GM06990 (cell line): ENCODE data around the gene SERPINA1.

Experiments
- DNase-seq: peaks from one replicate; pipeline ENCODE4 v3.0.0-alpha.2; 2011; ENCODE audit not compliant: insufficient read length; ENCODE audit errors: extremely low read depth
- H3K27me3 ChIP-seq: replicated peaks from 2 replicates; pipeline ENCODE4 v1.6.0; 2011; ENCODE audit warnings: low read length; ENCODE audit not compliant: control insufficient read depth, insufficient read depth
- H3K36me3 ChIP-seq: 2 replicates; pipeline ENCODE4 v1.5.1; 2011; ENCODE audit warnings: low read length; ENCODE audit not compliant: control insufficient read depth, insufficient read depth
- H3K4me3 ChIP-seq: replicated peaks from 2 replicates; pipeline ENCODE4 v1.5.1; 2011; ENCODE audit warnings: low read depth, mild to moderate bottlenecking, control low read depth, low read length
- CTCF ChIP-seq: IDR thresholded peaks from 2 replicates; pipeline ENCODE4 v1.5.1; 2011; ENCODE audit warnings: low read length, control low read depth, mild to moderate bottlenecking, inconsistent platforms; ENCODE audit not compliant: insufficient read depth, poor library complexity, severe bottlenecking

Gene SERPINA1

GRCh38 chr14:94368243-94368590 lies 20.2 kb downstream of the SERPINA1 start:
- H3K4me3 ChIP-seq: no peak overlapping the region
- no peak for TF ChIP-seq CTCF
- no peaks in the 10 kb centered on the region for H3K27me3 ChIP-seq
- DNase-seq: no peak
- no peaks in the 10 kb centered on the region for H3K36me3 ChIP-seq

- no peak for TF ChIP-seq CTCF
- Histone ChIP-seq H3K27me3 (no peaks in the 10 kb centered on the region), H3K36me3 (no peaks in the 10 kb centered on the region), H3K4me3 (no peak overlapping the region)
- DNase-seq: no peak
These were observed 20.8 kb downstream of the SERPINA1 start for GRCh38 chr14:94367347-94368242.

- H3K4me3 ChIP-seq: no peak within 1 kb of the TSS
- no peaks in the 10 kb centered on the region for H3K36me3 ChIP-seq
- no peaks in the 10 kb centered on the region for H3K27me3 ChIP-seq
- no peak for TF ChIP-seq CTCF
- no peak for DNase-seq
These were observed 22.1 kb downstream of the SERPINA1 start, which contains the start of gene SERPINA2 for GRCh38 chr14:94366146-94366915. Gene SERPINA2, minus strand, starts transcription at chr14:94366698.

- no peak for DNase-seq
- H3K27me3 ChIP-seq: no peaks in the 10 kb centered on the region
- no peak for TF ChIP-seq CTCF
- no peak overlapping the region for H3K4me3 ChIP-seq
- no peaks in the 10 kb centered on the region for H3K36me3 ChIP-seq
These were observed 22.8 kb downstream of the SERPINA1 start for GRCh38 chr14:94365624-94366023.

GRCh38 chr14:94364964-94365363 lies 23.4 kb downstream of the SERPINA1 start:
- no peaks in the 10 kb centered on the region for H3K36me3 ChIP-seq
- no peaks in the 10 kb centered on the region for H3K27me3 ChIP-seq
- no peak for DNase-seq
- no peak overlapping the region for H3K4me3 ChIP-seq
- TF ChIP-seq CTCF: no peak
